Small intestine (tissue), 7 donors: ENCODE measurements around the gene DGAT2. TPM values are rescaled to one million over a fixed set of nuclear protein-coding genes. Genes with fewer than 3 reads are reported as not detected.

Experiments used
- DNase-seq, 2 donors: peaks; one replicate each; pipeline versions ENCODE4 v3.0.0 to v3.0.0-alpha.2; 2013
- FAIRE-seq: peaks from 2 replicates; lab custom pipeline; 2012; peaks lifted over from hg19 to GRCh38; lab: Jason Lieb, UNC
- H3K27ac ChIP-seq, 3 donors: one replicate each; pipeline ENCODE4 v1.5.1; 2013; ENCODE audit warnings: low read length in 2 of 3, mild to moderate bottlenecking in 2 of 3, control low read depth in 1 of 3, inconsistent platforms in 1 of 3, low read depth in 1 of 3, moderate library complexity in 1 of 3
- H3K27me3 ChIP-seq, 3 donors: one replicate each; pipeline ENCODE4 v1.6.1; 2013; ENCODE audit warnings: low read length in 3 of 3, inconsistent platforms in 1 of 3; ENCODE audit not compliant: control insufficient read depth in 3 of 3, insufficient read depth in 3 of 3
- H3K36me3 ChIP-seq, 3 donors: one replicate each; pipeline ENCODE4 v1.6.1; 2013; ENCODE audit warnings: low read length in 3 of 3, inconsistent platforms in 1 of 3, low read depth in 1 of 3, mild to moderate bottlenecking in 1 of 3, moderate library complexity in 1 of 3; ENCODE audit not compliant: control insufficient read depth in 3 of 3, insufficient read depth in 2 of 3
- H3K4me1 ChIP-seq, 3 donors: one replicate each; pipeline ENCODE4 v1.6.1; 2013; ENCODE audit warnings: low read length in 2 of 3, inconsistent platforms in 1 of 3, low read depth in 1 of 3, mild to moderate bottlenecking in 1 of 3, moderate library complexity in 1 of 3; ENCODE audit not compliant: control insufficient read depth in 3 of 3, insufficient read depth in 2 of 3
- H3K4me3 ChIP-seq, 3 donors: one replicate each; pipeline ENCODE4 v1.5.1; 2013; ENCODE audit warnings: low read length in 3 of 3, control low read depth in 1 of 3, inconsistent platforms in 1 of 3, low read depth in 1 of 3, mild to moderate bottlenecking in 1 of 3, moderate library complexity in 1 of 3
- H3K9me3 ChIP-seq, 2 donors: one replicate each; pipeline ENCODE4 v1.6.1; 2013; ENCODE audit warnings: low read depth in 1 of 2, low read length in 1 of 2; ENCODE audit not compliant: control insufficient read depth in 2 of 2, insufficient read depth in 1 of 2
- WGBS, 3 donors: extraction: QIAGEN DNeasy Blood & Tissue Kit; methylation state at CpG; one replicate each; pipeline ENCODE4 v1.1.7; 2013; 5-methylcytosine and 5-hydroxymethylcytosine counted together
- polyA plus RNA-seq, 4 donors: library from polyadenylated mRNA; stranded (reverse) in 3 of 4; unstranded in 1 of 4; fragments of 200-250 nt in 3 of 4; fragments of 120-200 nt in 1 of 4; gene quantifications; one replicate each; pipeline versions ENCODE4 v1.2.1 to v1.2.3, GENCODE V29; 2013
- donor health status: healthy with polysubstance abuse.
- donor health status: control.
- donor health status: control.
- donor health status: Bipolar disorder and iron deficiency.
- donor health status: healthy.

The DGAT2 gene
- polyA plus RNA-seq, 4 donors: 5.8 to 97.5 (median 16.4) TPM

DNA sequence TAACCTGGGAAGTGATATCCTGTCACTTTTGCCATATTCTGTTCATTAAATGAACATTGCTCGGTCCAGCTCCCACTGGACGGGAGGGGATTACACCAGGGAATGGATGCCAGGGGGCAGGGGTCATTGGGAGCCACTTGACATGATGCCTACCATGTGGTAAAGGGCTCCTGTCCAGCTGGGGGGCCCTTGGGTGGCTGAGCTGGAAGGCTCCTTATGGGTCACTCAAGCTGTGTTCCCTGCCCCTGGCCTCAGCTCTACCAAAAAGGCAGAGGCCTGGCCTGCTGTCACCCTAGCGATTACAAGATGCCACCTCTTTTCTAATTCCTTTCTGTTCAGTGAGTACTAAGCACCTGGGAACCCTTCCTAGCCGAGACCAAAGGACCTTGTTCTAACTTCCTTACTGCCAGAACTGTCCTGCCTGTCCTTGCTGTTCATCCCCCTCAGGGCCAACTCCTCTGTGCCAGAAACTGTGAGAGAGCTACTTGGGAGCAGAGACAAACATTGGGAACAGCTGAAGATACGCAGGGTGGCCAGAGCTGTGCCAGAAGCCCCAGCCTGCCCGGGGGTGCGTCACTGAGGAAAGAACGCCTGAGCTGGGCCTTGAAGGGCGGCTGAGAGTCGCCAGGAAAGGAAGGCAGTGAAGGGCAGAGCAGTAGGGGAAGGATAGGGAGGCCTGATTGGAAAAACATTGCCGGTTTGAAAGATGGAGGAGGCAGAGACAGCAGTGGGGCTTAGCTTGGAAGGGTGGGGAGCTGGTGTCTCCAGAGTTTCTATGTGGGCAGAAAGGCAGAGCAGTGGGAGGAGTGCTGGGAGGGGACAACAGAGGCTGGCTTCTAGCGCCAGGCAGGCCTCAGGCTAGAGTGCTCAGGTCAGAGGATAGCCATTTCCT is 33.7 kb downstream of the DGAT2 start:
- DNase-seq: no peak
- H3K27ac ChIP-seq: no peak overlapping the region
- no peaks in the 10 kb centered on the region for H3K4me1 ChIP-seq
- H3K9me3 ChIP-seq: no peaks in the 10 kb centered on the region
- peaks cover 0 to 55% (median 0%) of the 10 kb centered on the region in 3 donors for H3K36me3 ChIP-seq
- 91 to 95% (median 92%) methylated on average over 12 of the region's 12 CpGs for WGBS, 3 donors
- H3K27me3 ChIP-seq: no peaks in the 10 kb centered on the region
- H3K4me3 ChIP-seq: no peak overlapping the region
- no peak for FAIRE-seq

GRCh38 chr11:75802913-75803820 is 34.6 kb downstream of the DGAT2 start:
- FAIRE-seq: no peak
- 46 to 53% (median 51%) methylated on average over 10 of the region's 10 CpGs for WGBS, 3 donors
- Histone ChIP-seq H3K4me1 (no peaks in the 10 kb centered on the region), H3K9me3 (no peaks in the 10 kb centered on the region), H3K4me3 (no peak overlapping the region), H3K27ac (no peak overlapping the region), H3K27me3 (no peaks in the 10 kb centered on the region), H3K36me3 (peaks cover 0 to 46% (median 0%) of the 10 kb centered on the region in 3 donors)
- DNase-seq: peak; percentile 73 to 80

- no peak overlapping the region for H3K27ac ChIP-seq
- H3K36me3 ChIP-seq: no peaks in the 10 kb centered on the region
- DNase-seq (no peak), FAIRE-seq (no peak)
- H3K9me3 ChIP-seq: no peaks in the 10 kb centered on the region
- no peaks in the 10 kb centered on the region for H3K27me3 ChIP-seq
- no peak overlapping the region for H3K4me3 ChIP-seq
- 62 to 68% (median 64%) methylated on average over 2 of the region's 2 CpGs for WGBS, 3 donors
- peaks cover 0 to 4% (median 0%) of the 10 kb centered on the region in 3 donors for H3K4me1 ChIP-seq
Observed at GRCh38 chr11:75809111-75809510, 40.5 kb downstream of the DGAT2 start.

GRCh38 chr11:75809991-75810390 is 41.4 kb downstream of the DGAT2 start:
- FAIRE-seq (no peak), DNase-seq (no peak)
- Histone ChIP-seq H3K36me3 (no peaks in the 10 kb centered on the region), H3K9me3 (no peaks in the 10 kb centered on the region), H3K4me3 (no peak overlapping the region), H3K27ac (peak overlapping the region in 1 of 3 donors; percentile 28), H3K27me3 (no peaks in the 10 kb centered on the region), H3K4me1 (peaks cover 0 to 5% (median 0%) of the 10 kb centered on the region in 3 donors)
- 86 to 97% (median 93%) methylated on average over 2 of the region's 2 CpGs for WGBS, 3 donors

DNA sequence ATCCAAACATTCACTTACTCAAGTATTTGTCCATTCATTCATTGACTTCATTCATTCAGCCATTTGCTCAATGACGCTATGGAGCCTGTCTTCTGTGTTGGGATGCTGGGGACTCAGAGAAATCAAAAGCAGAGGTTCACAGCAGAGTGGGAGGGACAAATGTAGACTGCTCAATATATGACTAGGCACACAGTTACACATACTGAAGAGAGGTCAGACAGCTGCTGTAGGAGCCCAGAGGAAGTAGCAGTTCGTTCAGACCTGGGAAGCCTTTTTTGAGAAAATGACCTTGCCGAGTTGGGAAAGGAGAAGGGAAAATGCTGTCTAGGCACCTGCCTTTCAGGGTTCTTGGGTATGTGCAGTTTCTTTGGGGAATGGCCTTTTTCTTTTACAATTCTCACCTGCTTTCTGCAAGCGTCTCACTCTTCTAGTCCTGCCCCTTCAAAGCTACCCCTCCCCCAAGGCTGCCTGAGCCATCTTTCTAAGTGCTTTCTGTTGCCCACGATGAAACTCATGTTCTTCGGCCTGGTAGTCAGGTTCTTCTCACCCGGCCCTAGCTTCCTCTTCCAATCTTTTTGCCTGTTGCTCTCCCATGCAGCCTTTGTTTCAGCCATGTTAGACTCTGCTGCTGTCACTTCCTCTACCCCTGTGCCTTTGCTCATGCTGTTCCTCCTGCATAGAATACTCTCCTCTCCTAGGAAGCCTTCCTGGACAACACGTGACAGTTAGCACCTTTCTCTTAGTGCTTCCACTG is 42.2 kb downstream of the DGAT2 start:
- Histone ChIP-seq H3K27ac (peak overlapping the region in 1 of 3 donors; percentile 17), H3K27me3 (no peaks in the 10 kb centered on the region), H3K36me3 (no peaks in the 10 kb centered on the region), H3K4me3 (no peak overlapping the region), H3K9me3 (no peaks in the 10 kb centered on the region), H3K4me1 (peaks cover 0 to 5% (median 0%) of the 10 kb centered on the region in 3 donors)
- WGBS, 3 donors: 79 to 89% (median 79%) methylated on average over 8 of the region's 8 CpGs
- no peak for FAIRE-seq
- no peak for DNase-seq

GRCh38 chr11:75811485-75811884 is 42.9 kb downstream of the DGAT2 start:
- H3K27me3 ChIP-seq: no peaks in the 10 kb centered on the region
- WGBS, 3 donors: 76 to 82% (median 77%) methylated on average over 2 of the region's 2 CpGs
- H3K4me3 ChIP-seq: no peak overlapping the region
- H3K36me3 ChIP-seq: no peaks in the 10 kb centered on the region
- no peaks in the 10 kb centered on the region for H3K9me3 ChIP-seq
- H3K27ac ChIP-seq: no peak overlapping the region
- DNase-seq: no peak
- no peak for FAIRE-seq
- H3K4me1 ChIP-seq: peaks cover 2 to 9% (median 2%) of the 10 kb centered on the region in 3 donors

GRCh38 chr11:75812542-75813040 is 44.0 kb downstream of the DGAT2 start:
- FAIRE-seq: no peak
- Histone ChIP-seq H3K4me3 (no peak overlapping the region), H3K27me3 (no peaks in the 10 kb centered on the region), H3K36me3 (no peaks in the 10 kb centered on the region), H3K27ac (no peak overlapping the region), H3K4me1 (peaks cover 4 to 15% (median 7%) of the 10 kb centered on the region in 3 donors), H3K9me3 (no peaks in the 10 kb centered on the region)
- DNase-seq: no peak
- 77 to 82% (median 81%) methylated on average over 2 of the region's 2 CpGs for WGBS, 3 donors
